H1 (cell line): ENCODE measurements around the gene CEP128. TPM values are rescaled to one million over a fixed set of nuclear protein-coding genes. Genes with fewer than 3 reads are reported as not detected.

Experiments
- CTCF ChIA-PET: fragments of 300-600 bp; sonication (Branson Sonifier 250); formaldehyde crosslinking; loops from one replicate; lab custom pipeline; 2021; ENCODE audit not compliant: partially characterized antibody; lab: Charles Lee
- POLR2A ChIA-PET: fragments of 300-600 bp; sonication (Branson Sonifier 250); formaldehyde crosslinking; loops from one replicate; lab custom pipeline; 2021; ENCODE audit warnings: inconsistent platforms; ENCODE audit not compliant: partially characterized antibody; lab: Charles Lee
- DNase-seq, 2 experiments: peaks; one replicate each; pipeline versions ENCODE4 v3.0.0 to v3.0.0-alpha.2; 2010 to 2022; ENCODE audit warnings: low spot score in 2 of 2, low read depth in 1 of 2, mixed read lengths in 1 of 2
- FAIRE-seq: peaks from 2 replicates; lab custom pipeline; 2011; peaks lifted over from hg19 to GRCh38; lab: Jason Lieb, UNC
- H2AFZ ChIP-seq: 2 replicates; pipeline ENCODE4 v1.8.1; 2012; ENCODE audit warnings: low read length, inconsistent platforms
- H2AK5ac ChIP-seq: 2 replicates; pipeline ENCODE4 v1.6.1; 2013; ENCODE audit warnings: low read depth, low read length
- H2BK120ac ChIP-seq: replicated peaks from 2 replicates; pipeline ENCODE3; 2013; ENCODE audit warnings: low read depth, low read length, inconsistent platforms
- H2BK12ac ChIP-seq: 2 replicates; pipeline ENCODE4 v1.6.1; 2013; ENCODE audit warnings: low read depth, low read length
- H2BK15ac ChIP-seq: 2 replicates; pipeline ENCODE4 v1.6.1; 2013; ENCODE audit warnings: low read length
- H2BK20ac ChIP-seq: 2 replicates; pipeline ENCODE4 v1.6.1; 2013; ENCODE audit warnings: low read length
- H2BK5ac ChIP-seq: 2 replicates; pipeline ENCODE4 v1.6.1; 2013; ENCODE audit warnings: low read depth, low read length
- H3K14ac ChIP-seq: 2 replicates; pipeline ENCODE4 v1.6.1; 2013; ENCODE audit warnings: inconsistent platforms; ENCODE audit not compliant: insufficient read length
- H3K18ac ChIP-seq: 2 replicates; pipeline ENCODE4 v1.6.1; 2013; ENCODE audit warnings: low read length; ENCODE audit errors: extremely low read depth
- H3K23ac ChIP-seq: 2 replicates; pipeline ENCODE4 v1.6.1; 2013; ENCODE audit warnings: inconsistent platforms; ENCODE audit not compliant: insufficient read length
- H3K23me2 ChIP-seq: 2 replicates; pipeline ENCODE4 v1.6.1; 2013; ENCODE audit warnings: low read depth, low read length
- H3K27ac ChIP-seq: 2 replicates; pipeline ENCODE4 v1.6.1; 2011; ENCODE audit warnings: low read depth, low read length, inconsistent platforms
- H3K27me3 ChIP-seq, 4 experiments: replicated peaks in 1 of 4; 1 replicate in 1 of 4; 2 replicates in 3 of 4; pipeline versions ENCODE4 v1.6.1 to v1.8.1; 2011 to 2013; ENCODE audit warnings: low read length in 3 of 4, mild to moderate bottlenecking in 3 of 4, inconsistent platforms in 2 of 4, mixed read lengths in 2 of 4, moderate library complexity in 1 of 4; ENCODE audit not compliant: control insufficient read depth in 3 of 4, insufficient read depth in 3 of 4; ENCODE audit errors: extremely low read depth in 1 of 4
- H3K36me3 ChIP-seq, 4 experiments: 2 replicates each; pipeline versions ENCODE4 v1.6.1 to v1.8.1; 2011 to 2013; ENCODE audit warnings: mild to moderate bottlenecking in 4 of 4, low read length in 3 of 4, moderate library complexity in 2 of 4, control low read depth in 1 of 4, inconsistent platforms in 1 of 4; ENCODE audit not compliant: insufficient read depth in 4 of 4, control insufficient read depth in 2 of 4
- H3K4ac ChIP-seq: replicated peaks from 2 replicates; pipeline ENCODE3; 2013; ENCODE audit warnings: low read length, low read depth, mixed read lengths, inconsistent platforms; ENCODE audit not compliant: insufficient read length
- H3K4me1 ChIP-seq, 4 experiments: replicated peaks in 1 of 4; 1 replicate in 1 of 4; 2 replicates in 3 of 4; pipeline versions ENCODE4 v1.6.1 to v1.8.1; 2011 to 2013; ENCODE audit warnings: low read length in 3 of 4, inconsistent platforms in 2 of 4, mixed read lengths in 1 of 4; ENCODE audit not compliant: insufficient read depth in 4 of 4, control insufficient read depth in 3 of 4
- H3K4me2 ChIP-seq, 2 experiments: 2 replicates each; pipeline versions ENCODE4 v1.6.1 to v1.8.1; 2011 to 2013; ENCODE audit warnings: low read depth in 2 of 2, low read length in 2 of 2, control low read depth in 1 of 2, inconsistent platforms in 1 of 2, mild to moderate bottlenecking in 1 of 2; ENCODE audit not compliant: insufficient read depth in 1 of 2
- H3K4me3 ChIP-seq, 4 experiments: fragments of 200-600, 300-600 bp in 1 of 4; sonication (generic), shearing (Covaris generic), sonication (Bioruptor Twin) in 1 of 4; 2 replicates each; pipeline versions ENCODE4 v1.5.1 to v1.8.1; 2011 to 2016; ENCODE audit warnings: low read length in 4 of 4, low read depth in 3 of 4, control low read depth in 2 of 4, inconsistent platforms in 2 of 4, mild to moderate bottlenecking in 2 of 4, mixed read lengths in 1 of 4, moderate library complexity in 1 of 4; ENCODE audit not compliant: insufficient read depth in 2 of 4; ENCODE audit errors: extremely low read depth in 1 of 4
- H3K56ac ChIP-seq: replicated peaks from 2 replicates; pipeline ENCODE3; 2013; ENCODE audit warnings: low read depth, mild to moderate bottlenecking, mixed read lengths, low read length, inconsistent platforms; ENCODE audit not compliant: insufficient read length
- H3K79me1 ChIP-seq: 2 replicates; pipeline ENCODE4 v1.6.1; 2013; ENCODE audit warnings: low read depth, low read length, control low read depth
- H3K79me2 ChIP-seq, 2 experiments: 2 replicates each; pipeline versions ENCODE4 v1.6.1 to v1.8.1; 2012 to 2013; ENCODE audit warnings: low read length in 2 of 2, mild to moderate bottlenecking in 2 of 2, inconsistent platforms in 1 of 2; ENCODE audit not compliant: insufficient read depth in 2 of 2, control insufficient read depth in 1 of 2
- H3K9ac ChIP-seq, 4 experiments: replicated peaks in 1 of 4; 1 replicate in 1 of 4; 2 replicates in 3 of 4; pipeline versions ENCODE4 v1.6.1 to v1.8.1; 2011 to 2013; ENCODE audit warnings: low read depth in 3 of 4, low read length in 3 of 4, control low read depth in 2 of 4, mild to moderate bottlenecking in 2 of 4, moderate library complexity in 2 of 4, inconsistent platforms in 1 of 4; ENCODE audit errors: extremely low read depth in 1 of 4
- H3K9me3 ChIP-seq, 2 experiments: 2 replicates each; pipeline versions ENCODE4 v1.6.1 to v1.8.1; 2012 to 2013; ENCODE audit warnings: mild to moderate bottlenecking in 2 of 2, moderate library complexity in 2 of 2, control low read depth in 1 of 2, inconsistent platforms in 1 of 2, low read depth in 1 of 2, low read length in 1 of 2, mixed read lengths in 1 of 2; ENCODE audit not compliant: insufficient read depth in 2 of 2
- H4K20me1 ChIP-seq, 2 experiments: replicated peaks in 1 of 2; 2 replicates each; pipeline versions ENCODE3 to v1.8.1; 2011 to 2013; ENCODE audit warnings: inconsistent platforms in 2 of 2, low read length in 2 of 2, mild to moderate bottlenecking in 1 of 2; ENCODE audit not compliant: insufficient read depth in 2 of 2, control insufficient read depth in 1 of 2
- H4K5ac ChIP-seq: 2 replicates; pipeline ENCODE4 v1.6.1; 2013; ENCODE audit warnings: low read length, low read depth, mixed read lengths, inconsistent platforms; ENCODE audit not compliant: insufficient read length
- H4K8ac ChIP-seq: 2 replicates; pipeline ENCODE4 v1.8.0; 2013; ENCODE audit warnings: mild to moderate bottlenecking, moderate library complexity, low read length, inconsistent platforms; ENCODE audit not compliant: insufficient read depth; ENCODE audit errors: extremely low read depth
- H4K91ac ChIP-seq: replicated peaks from 2 replicates; pipeline ENCODE3; 2013; ENCODE audit warnings: low read length, mixed read lengths, inconsistent platforms; ENCODE audit not compliant: insufficient read length
- HDAC6 ChIP-seq: IDR thresholded peaks from one replicate; pipeline ENCODE4 v1.7.1; 2012; ENCODE audit warnings: low read depth, mild to moderate bottlenecking, inconsistent platforms, low read length, moderate library complexity
- WGBS, 2 experiments: shearing (Covaris generic) in 1 of 2; methylation state at CpG; one replicate each; pipeline versions ENCODE4 v1.1.6 to v1.1.7; 2013 to 2015; ENCODE audit warnings: low lambda C conversion rate in 2 of 2, mixed read lengths in 2 of 2, inconsistent platforms in 1 of 2, low coverage in 1 of 2, missing lambda C conversion rate in 1 of 2; ENCODE audit not compliant: insufficient replicate concordance in 2 of 2, insufficient coverage in 1 of 2, insufficient read length in 1 of 2; ENCODE audit errors: extremely low coverage in 1 of 2, missing lambda C conversion rate in 1 of 2; 5-methylcytosine and 5-hydroxymethylcytosine counted together
- polyA plus RNA-seq, 7 experiments: library from polyadenylated mRNA; depleted of rRNA in 3 of 7; stranded (reverse) in 5 of 7; unstranded in 2 of 7; fragments of >200 nt in 5 of 7; fragments of 200-250 nt in 2 of 7; gene quantifications; 1 replicate in 5 of 7; 2 replicates in 1 of 7; 4 replicates in 1 of 7; pipeline versions ENCODE4 v1.2.1 to v1.2.3, GENCODE V29; 2011 to 2013; ENCODE audit warnings: missing spikeins in 2 of 7, mixed read lengths in 2 of 7
- total RNA-seq: library from RNA; stranded (reverse); fragmentation: NEBNext Ultra II Directional; extraction: Animal tissue kit (Norgen Biotek cat#: 25700); gene quantifications from 2 replicates; pipeline ENCODE4 v1.2.1, GENCODE V29; 2021

CEP128 gene
- total and polyA plus RNA-seq, 2 of the 8 experiments (the other 6 are each of a cell fraction or from before 2014, with no cell fraction given): 1.9 to 17.0 TPM

GRCh38 chr14:80867091-80867490 lies 74.4 kb downstream of the CEP128 start:
- no peak overlapping the region for H2BK20ac ChIP-seq
- H3K4ac ChIP-seq: no peak overlapping the region
- no peak overlapping the region for H2BK120ac ChIP-seq
- no peak overlapping the region for H3K18ac ChIP-seq
- H3K4me2 ChIP-seq: no peak overlapping the region
- no peak overlapping the region for H2BK5ac ChIP-seq
- H3K4me3 ChIP-seq: no peak overlapping the region
- H3K9ac ChIP-seq: no peak overlapping the region
- peaks cover 0 to 10% of the 10 kb centered on the region in 2 experiments; a peak in 2 of 4 replicates for H3K9me3 ChIP-seq
- no peaks in the 10 kb centered on the region for H3K23me2 ChIP-seq
- DNase-seq (no peak), FAIRE-seq (no peak)
- no peak overlapping the region for H2AFZ ChIP-seq
- H3K36me3 ChIP-seq: no peaks in the 10 kb centered on the region; a peak in 1 of 8 replicates
- no peak overlapping the region for H2AK5ac ChIP-seq
- H3K27ac ChIP-seq: no peak overlapping the region
- no peaks in the 10 kb centered on the region for H3K79me1 ChIP-seq
- ChIA-PET POLR2A (no interaction called here), CTCF (no interaction called here)
- no peak overlapping the region for H2BK12ac ChIP-seq
- H4K20me1 ChIP-seq: no peaks in the 10 kb centered on the region
- H3K79me2 ChIP-seq: no peaks in the 10 kb centered on the region
- no peaks in the 10 kb centered on the region for H3K4me1 ChIP-seq
- no peak overlapping the region for H4K91ac ChIP-seq
- no peak overlapping the region for H3K56ac ChIP-seq
- 78% methylated on average over 1 of the region's 1 CpG; no CpG with 5 or more reads in 1 of the 2 experiments for WGBS, 2 experiments
- H4K8ac ChIP-seq: no peak overlapping the region
- no peak overlapping the region for H3K14ac ChIP-seq
- no peak overlapping the region for H3K23ac ChIP-seq
- H3K27me3 ChIP-seq: no peaks in the 10 kb centered on the region
- no peak overlapping the region for H4K5ac ChIP-seq
- no peak overlapping the region for H2BK15ac ChIP-seq
- no peak for TF ChIP-seq HDAC6
